A549 treated with AZD2906 at 1 μM for 4 hours (cell line): Measurements from ENCODE around the gene DCAF6. TPM values are rescaled to one million over a fixed set of nuclear protein-coding genes. Genes with fewer than 3 reads are reported as not detected.

ENCODE experiments used
- total RNA-seq: library from RNA; stranded (reverse); fragments of 200-300 nt; extraction: Qiagen RNA extraction; gene quantifications from 5 replicates; pipeline ENCODE4 v1.2.3, GENCODE V29; 2022

The DCAF6 gene, protein sequence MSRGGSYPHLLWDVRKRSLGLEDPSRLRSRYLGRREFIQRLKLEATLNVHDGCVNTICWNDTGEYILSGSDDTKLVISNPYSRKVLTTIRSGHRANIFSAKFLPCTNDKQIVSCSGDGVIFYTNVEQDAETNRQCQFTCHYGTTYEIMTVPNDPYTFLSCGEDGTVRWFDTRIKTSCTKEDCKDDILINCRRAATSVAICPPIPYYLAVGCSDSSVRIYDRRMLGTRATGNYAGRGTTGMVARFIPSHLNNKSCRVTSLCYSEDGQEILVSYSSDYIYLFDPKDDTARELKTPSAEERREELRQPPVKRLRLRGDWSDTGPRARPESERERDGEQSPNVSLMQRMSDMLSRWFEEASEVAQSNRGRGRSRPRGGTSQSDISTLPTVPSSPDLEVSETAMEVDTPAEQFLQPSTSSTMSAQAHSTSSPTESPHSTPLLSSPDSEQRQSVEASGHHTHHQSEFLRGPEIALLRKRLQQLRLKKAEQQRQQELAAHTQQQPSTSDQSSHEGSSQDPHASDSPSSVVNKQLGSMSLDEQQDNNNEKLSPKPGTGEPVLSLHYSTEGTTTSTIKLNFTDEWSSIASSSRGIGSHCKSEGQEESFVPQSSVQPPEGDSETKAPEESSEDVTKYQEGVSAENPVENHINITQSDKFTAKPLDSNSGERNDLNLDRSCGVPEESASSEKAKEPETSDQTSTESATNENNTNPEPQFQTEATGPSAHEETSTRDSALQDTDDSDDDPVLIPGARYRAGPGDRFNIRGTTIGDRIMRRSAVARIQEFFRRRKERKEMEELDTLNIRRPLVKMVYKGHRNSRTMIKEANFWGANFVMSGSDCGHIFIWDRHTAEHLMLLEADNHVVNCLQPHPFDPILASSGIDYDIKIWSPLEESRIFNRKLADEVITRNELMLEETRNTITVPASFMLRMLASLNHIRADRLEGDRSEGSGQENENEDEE
- total RNA-seq = 22.3 to 31.0 TPM (median 24.2 TPM) in 5 replicates

GRCh38 chr1:167936068-167936929 is at the start of gene DCAF6:
Gene DCAF6, plus strand, starts transcription at chr1:167936683. Its CDS starts 229 bp downstream, at chr1:167936912.

DNA sequence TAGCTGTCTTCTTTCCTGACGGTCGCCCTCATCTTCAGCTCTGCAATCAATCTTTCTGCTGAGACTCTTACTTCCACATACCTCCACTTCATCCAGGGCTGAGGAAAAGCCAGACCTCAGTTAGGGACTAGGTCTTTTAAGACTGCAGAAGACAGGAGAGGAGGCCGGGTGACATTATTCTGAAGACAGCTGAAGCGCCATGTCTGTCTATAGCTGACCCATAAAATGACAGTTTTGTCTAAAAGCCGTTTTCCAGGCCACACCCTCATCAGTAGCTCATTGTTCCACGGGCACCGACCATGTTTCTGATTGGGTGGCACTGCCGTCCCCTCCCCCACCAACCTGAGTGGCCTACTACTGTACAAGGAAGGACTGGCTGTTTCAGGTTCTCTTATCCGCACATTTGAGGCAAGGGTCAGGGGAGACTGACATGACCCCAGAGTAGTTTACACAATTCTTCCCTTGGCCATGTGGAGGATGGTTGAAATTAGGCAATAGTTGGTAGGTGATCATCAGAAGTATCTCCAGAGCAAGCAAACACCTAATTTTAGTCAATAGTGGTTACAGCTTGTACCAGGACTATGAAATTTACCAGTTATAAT is 22.5 kb upstream of the DCAF6 start, which contains the start of gene ADCY10:
ADCY10 (minus strand) TSS at position 240 of the 602 bp plus-strand sequence. CDS start 8,994 bp downstream, outside the sequence.

GRCh38 chr1:167936930-167937708 is 636 bp downstream of the DCAF6 start, which contains the start of gene MPC2:
Gene MPC2, minus strand, starts transcription at chr1:167937072. Its CDS starts 1,231 bp downstream, at chr1:167935841.

Other genes starting within 250 kb of the DCAF6 start
- 101 to 114 TPM (median 107 TPM) in 5 replicates for gene MPZL1, start 214.7 kb upstream of the DCAF6 start, total RNA-seq
- 0.02 to 0.13 TPM (median 0.07 TPM) in 4 of 5 replicates, not detected in the other for gene ADCY10, start 22.5 kb upstream of the DCAF6 start, total RNA-seq
- gene MPC2, start 389 bp downstream of the DCAF6 start, total RNA-seq = 41.9 to 79.3 TPM (median 72.6 TPM) in 5 replicates
- gene GPR161, start 200.2 kb downstream of the DCAF6 start, total RNA-seq = 11.5 to 18.9 TPM (median 17.6 TPM) in 5 replicates
- gene TIPRL, start 242.3 kb downstream of the DCAF6 start, total RNA-seq = 29.2 to 33.6 TPM (median 32.3 TPM) in 5 replicates